ENCODE results near the gene SCFD2. TPM values are rescaled to one million over a fixed set of nuclear protein-coding genes. Genes with fewer than 3 reads are reported as not detected.

Gene SCFD2
- polyA plus RNA-seq, 2 donors = 4.8 to 8.2 TPM

DNA sequence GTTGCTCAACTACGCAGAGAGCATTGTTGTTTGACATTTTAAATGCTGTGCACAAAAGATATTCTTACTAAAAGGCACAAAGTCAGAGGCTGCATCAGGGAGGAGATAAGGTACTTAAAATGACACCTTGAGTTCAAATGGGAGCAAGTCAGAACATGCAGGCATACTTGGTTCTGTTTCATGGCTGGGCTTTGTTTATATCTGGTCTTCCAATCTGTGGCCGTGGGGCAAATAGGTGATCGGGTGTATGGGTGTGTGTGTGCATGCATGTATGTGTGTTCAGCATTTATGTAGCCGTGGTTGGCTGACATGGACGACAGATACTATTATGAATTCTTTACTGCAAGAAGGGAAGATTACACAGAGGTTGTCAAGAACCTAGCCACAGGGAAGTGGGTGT is 397.6 kb downstream of the SCFD2 start:
- peaks cover 0 to 2% of the 10 kb centered on the region in 2 donors for H3K9me3 ChIP-seq (ENCODE audit: control insufficient read depth in 2 of 2, insufficient read depth in 1 of 2, low read depth in 1 of 2, low read length in 1 of 2)
- no peaks in the 10 kb centered on the region for H3K36me3 ChIP-seq (ENCODE audit: control insufficient read depth in 2 of 2, insufficient read depth in 2 of 2, low read length in 1 of 2)
- H3K27ac ChIP-seq (ENCODE audit: low read depth in 2 of 2, low read length in 1 of 2) = no peak overlapping the region
- 62 to 73% methylated on average over 5 of the region's 5 CpGs for WGBS, 2 donors
- H3K4me3 ChIP-seq (ENCODE audit: low read depth in 1 of 2, low read length in 2 of 2) = no peak overlapping the region
- H3K4me1 ChIP-seq (ENCODE audit: control insufficient read depth in 2 of 2, insufficient read depth in 2 of 2, low read length in 1 of 2) = no peaks in the 10 kb centered on the region
- no peaks in the 10 kb centered on the region for H3K27me3 ChIP-seq (ENCODE audit: control insufficient read depth in 1 of 2, insufficient read depth in 2 of 2, low read length in 2 of 2)

DNA sequence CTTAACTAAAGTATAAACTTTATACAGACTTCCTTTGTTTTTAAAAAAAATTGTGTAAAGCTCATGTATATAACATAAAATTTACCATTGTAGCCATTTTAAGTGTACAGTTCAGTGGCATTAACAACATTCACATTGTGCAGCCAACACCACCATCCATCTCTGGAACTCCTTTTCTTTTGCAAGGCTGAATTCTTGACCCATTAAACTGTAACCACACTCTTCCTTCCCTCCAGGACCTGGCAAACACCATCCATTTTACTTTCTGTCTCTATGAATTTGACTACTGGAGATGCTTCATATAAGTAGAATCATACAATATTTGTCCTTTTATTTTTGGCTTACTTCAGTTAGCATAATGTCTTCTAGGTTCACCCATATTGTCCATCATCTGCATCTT is 399.1 kb downstream of the SCFD2 start:
- H3K9me3 ChIP-seq (ENCODE audit: control insufficient read depth in 2 of 2, insufficient read depth in 1 of 2, low read depth in 1 of 2, low read length in 1 of 2) = peaks cover 0 to 2% of the 10 kb centered on the region in 2 donors
- H3K36me3 ChIP-seq (ENCODE audit: control insufficient read depth in 2 of 2, insufficient read depth in 2 of 2, low read length in 1 of 2) = no peaks in the 10 kb centered on the region
- H3K27ac ChIP-seq (ENCODE audit: low read depth in 2 of 2, low read length in 1 of 2) = no peak overlapping the region
- H3K4me3 ChIP-seq (ENCODE audit: low read depth in 1 of 2, low read length in 2 of 2) = no peak overlapping the region
- no peaks in the 10 kb centered on the region for H3K4me1 ChIP-seq (ENCODE audit: control insufficient read depth in 2 of 2, insufficient read depth in 2 of 2, low read length in 1 of 2)
- H3K27me3 ChIP-seq (ENCODE audit: control insufficient read depth in 1 of 2, insufficient read depth in 2 of 2, low read length in 2 of 2) = no peaks in the 10 kb centered on the region

GRCh38 chr4:52966172-52966571 is 399.7 kb downstream of the SCFD2 start:
- no peaks in the 10 kb centered on the region for H3K36me3 ChIP-seq (ENCODE audit: control insufficient read depth in 2 of 2, insufficient read depth in 2 of 2, low read length in 1 of 2)
- H3K4me3 ChIP-seq (ENCODE audit: low read depth in 1 of 2, low read length in 2 of 2) = no peak overlapping the region
- H3K27me3 ChIP-seq (ENCODE audit: control insufficient read depth in 1 of 2, insufficient read depth in 2 of 2, low read length in 2 of 2) = no peaks in the 10 kb centered on the region
- H3K27ac ChIP-seq (ENCODE audit: low read depth in 2 of 2, low read length in 1 of 2) = no peak overlapping the region
- H3K4me1 ChIP-seq (ENCODE audit: control insufficient read depth in 2 of 2, insufficient read depth in 2 of 2, low read length in 1 of 2) = no peaks in the 10 kb centered on the region
- H3K9me3 ChIP-seq (ENCODE audit: control insufficient read depth in 2 of 2, insufficient read depth in 1 of 2, low read depth in 1 of 2, low read length in 1 of 2) = peaks cover 0 to 2% of the 10 kb centered on the region in 2 donors
- WGBS, 2 donors = 96 to 98% methylated on average over 5 of the region's 5 CpGs

DNA sequence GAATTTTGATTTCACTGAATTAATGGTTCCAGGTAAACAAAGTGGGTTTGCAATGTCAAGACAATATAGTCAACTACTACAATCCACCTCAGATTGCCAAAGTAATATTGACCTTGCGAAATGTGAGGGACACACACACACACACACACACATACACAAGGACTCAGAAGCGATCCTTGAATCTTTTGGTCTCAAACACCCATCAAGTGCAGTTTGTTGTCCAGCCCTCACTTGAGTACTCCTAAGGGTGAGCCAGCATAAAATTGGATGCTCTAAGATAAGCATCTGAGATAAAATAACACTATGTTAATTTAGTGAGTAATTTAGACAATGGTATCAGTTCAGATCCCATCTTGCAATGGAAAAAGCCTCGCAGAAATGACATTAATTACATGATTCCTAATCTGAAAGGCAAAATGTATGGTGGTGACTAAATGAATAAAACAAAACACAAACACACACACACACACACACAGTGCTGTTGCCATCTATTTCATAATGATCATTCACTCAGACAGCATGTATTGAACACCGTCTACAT is 401.2 kb downstream of the SCFD2 start:
- H3K9me3 ChIP-seq (ENCODE audit: control insufficient read depth in 2 of 2, insufficient read depth in 1 of 2, low read depth in 1 of 2, low read length in 1 of 2) = no peaks in the 10 kb centered on the region
- no peaks in the 10 kb centered on the region for H3K4me1 ChIP-seq (ENCODE audit: control insufficient read depth in 2 of 2, insufficient read depth in 2 of 2, low read length in 1 of 2)
- H3K36me3 ChIP-seq (ENCODE audit: control insufficient read depth in 2 of 2, insufficient read depth in 2 of 2, low read length in 1 of 2) = no peaks in the 10 kb centered on the region
- H3K27ac ChIP-seq (ENCODE audit: low read depth in 2 of 2, low read length in 1 of 2) = no peak overlapping the region
- H3K27me3 ChIP-seq (ENCODE audit: control insufficient read depth in 1 of 2, insufficient read depth in 2 of 2, low read length in 2 of 2) = no peaks in the 10 kb centered on the region
- 95 to 98% methylated on average over 4 of the region's 4 CpGs for WGBS, 2 donors
- H3K4me3 ChIP-seq (ENCODE audit: low read depth in 1 of 2, low read length in 2 of 2) = no peak overlapping the region

DNA sequence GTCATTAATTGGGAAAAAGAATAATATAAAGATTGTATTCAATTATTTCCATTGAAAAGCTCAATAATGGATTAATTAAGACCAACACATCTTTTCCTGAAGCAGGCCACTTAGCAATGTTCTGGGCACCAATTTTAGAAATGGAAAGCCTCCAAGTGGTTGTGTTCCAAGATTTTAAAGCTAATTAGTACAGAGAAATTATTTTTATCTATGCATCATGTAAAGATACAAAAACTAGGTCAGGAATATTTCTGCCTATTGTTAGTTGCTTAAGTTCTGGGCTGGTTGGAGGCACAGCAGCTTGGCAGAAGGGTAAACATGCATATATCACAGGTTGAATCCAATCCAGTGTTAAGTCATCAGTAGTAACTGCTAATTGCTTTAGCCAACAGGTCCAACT is 401.9 kb downstream of the SCFD2 start:
- no peaks in the 10 kb centered on the region for H3K4me1 ChIP-seq (ENCODE audit: control insufficient read depth in 2 of 2, insufficient read depth in 2 of 2, low read length in 1 of 2)
- H3K27me3 ChIP-seq (ENCODE audit: control insufficient read depth in 1 of 2, insufficient read depth in 2 of 2, low read length in 2 of 2) = no peaks in the 10 kb centered on the region
- no peak overlapping the region for H3K4me3 ChIP-seq (ENCODE audit: low read depth in 1 of 2, low read length in 2 of 2)
- no peaks in the 10 kb centered on the region for H3K9me3 ChIP-seq (ENCODE audit: control insufficient read depth in 2 of 2, insufficient read depth in 1 of 2, low read depth in 1 of 2, low read length in 1 of 2)
- H3K27ac ChIP-seq (ENCODE audit: low read depth in 2 of 2, low read length in 1 of 2) = no peak overlapping the region
- no peaks in the 10 kb centered on the region for H3K36me3 ChIP-seq (ENCODE audit: control insufficient read depth in 2 of 2, insufficient read depth in 2 of 2, low read length in 1 of 2)

- WGBS, 2 donors = 78% methylated on average over 3 of the region's 3 CpGs
- H3K9me3 ChIP-seq (ENCODE audit: control insufficient read depth in 2 of 2, insufficient read depth in 1 of 2, low read depth in 1 of 2, low read length in 1 of 2) = no peaks in the 10 kb centered on the region
- no peak overlapping the region for H3K27ac ChIP-seq (ENCODE audit: low read depth in 2 of 2, low read length in 1 of 2)
- no peak overlapping the region for H3K4me3 ChIP-seq (ENCODE audit: low read depth in 1 of 2, low read length in 2 of 2)
- H3K36me3 ChIP-seq (ENCODE audit: control insufficient read depth in 2 of 2, insufficient read depth in 2 of 2, low read length in 1 of 2) = no peaks in the 10 kb centered on the region
- no peaks in the 10 kb centered on the region for H3K27me3 ChIP-seq (ENCODE audit: control insufficient read depth in 1 of 2, insufficient read depth in 2 of 2, low read length in 2 of 2)
- peaks cover 0 to 2% of the 10 kb centered on the region in 2 donors for H3K4me1 ChIP-seq (ENCODE audit: control insufficient read depth in 2 of 2, insufficient read depth in 2 of 2, low read length in 1 of 2)
These were observed 403.1 kb downstream of the SCFD2 start for GRCh38 chr4:52962721-52963120.

DNA sequence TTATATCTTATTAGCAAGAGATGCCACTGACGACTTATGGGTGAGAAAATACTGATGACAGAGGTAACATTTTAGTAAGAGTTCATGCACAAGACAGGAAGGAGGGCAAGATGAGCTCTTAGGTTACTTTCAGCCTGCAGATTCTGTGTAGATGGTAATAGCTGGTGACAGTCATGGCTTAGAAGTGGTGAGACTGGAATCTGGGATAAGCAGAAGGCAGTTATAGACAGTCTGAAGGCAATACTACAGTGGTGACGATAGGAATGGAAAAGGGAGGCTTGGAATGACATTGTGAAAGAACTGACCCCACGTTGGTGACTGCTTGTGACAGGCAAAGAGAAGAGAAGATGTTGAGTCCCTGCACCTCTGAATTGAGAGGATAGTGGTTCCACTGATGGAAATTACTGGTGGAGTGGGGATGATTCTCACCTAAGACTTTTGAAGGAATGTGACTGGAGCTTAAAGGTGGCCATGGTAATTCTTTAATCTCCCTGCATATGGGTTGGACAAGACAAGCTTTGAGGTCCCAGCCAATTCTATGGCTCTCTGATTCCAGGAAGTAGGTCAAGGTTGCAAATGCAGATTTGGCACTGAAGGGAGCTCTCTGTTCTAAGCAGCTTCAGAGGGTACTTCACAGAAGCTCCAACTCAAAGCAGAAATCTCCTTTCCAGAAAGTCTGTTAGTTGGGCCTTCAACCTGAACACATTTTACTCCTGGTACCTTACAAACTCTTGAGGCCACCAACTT is 404.0 kb downstream of the SCFD2 start:
- no peaks in the 10 kb centered on the region for H3K27me3 ChIP-seq (ENCODE audit: control insufficient read depth in 1 of 2, insufficient read depth in 2 of 2, low read length in 2 of 2)
- 90 to 93% methylated on average over 3 of the region's 3 CpGs for WGBS, 2 donors
- H3K36me3 ChIP-seq (ENCODE audit: control insufficient read depth in 2 of 2, insufficient read depth in 2 of 2, low read length in 1 of 2) = no peaks in the 10 kb centered on the region
- H3K4me1 ChIP-seq (ENCODE audit: control insufficient read depth in 2 of 2, insufficient read depth in 2 of 2, low read length in 1 of 2) = peaks cover 0 to 2% of the 10 kb centered on the region in 2 donors
- H3K9me3 ChIP-seq (ENCODE audit: control insufficient read depth in 2 of 2, insufficient read depth in 1 of 2, low read depth in 1 of 2, low read length in 1 of 2) = no peaks in the 10 kb centered on the region
- H3K27ac ChIP-seq (ENCODE audit: low read depth in 2 of 2, low read length in 1 of 2) = no peak overlapping the region
- H3K4me3 ChIP-seq (ENCODE audit: low read depth in 1 of 2, low read length in 2 of 2) = no peak overlapping the region

- peaks cover 2% of the 10 kb centered on the region in 2 donors for H3K4me1 ChIP-seq (ENCODE audit: control insufficient read depth in 2 of 2, insufficient read depth in 2 of 2, low read length in 1 of 2)
- H3K27me3 ChIP-seq (ENCODE audit: control insufficient read depth in 1 of 2, insufficient read depth in 2 of 2, low read length in 2 of 2) = no peaks in the 10 kb centered on the region
- H3K27ac ChIP-seq (ENCODE audit: low read depth in 2 of 2, low read length in 1 of 2) = no peak overlapping the region
- no peak overlapping the region for H3K4me3 ChIP-seq (ENCODE audit: low read depth in 1 of 2, low read length in 2 of 2)
- no peaks in the 10 kb centered on the region for H3K9me3 ChIP-seq (ENCODE audit: control insufficient read depth in 2 of 2, insufficient read depth in 1 of 2, low read depth in 1 of 2, low read length in 1 of 2)
- no peaks in the 10 kb centered on the region for H3K36me3 ChIP-seq (ENCODE audit: control insufficient read depth in 2 of 2, insufficient read depth in 2 of 2, low read length in 1 of 2)
- WGBS, 2 donors = 81 to 89% methylated on average over 3 of the region's 3 CpGs
These were observed 406.3 kb downstream of the SCFD2 start for GRCh38 chr4:52959541-52959940.

DNA sequence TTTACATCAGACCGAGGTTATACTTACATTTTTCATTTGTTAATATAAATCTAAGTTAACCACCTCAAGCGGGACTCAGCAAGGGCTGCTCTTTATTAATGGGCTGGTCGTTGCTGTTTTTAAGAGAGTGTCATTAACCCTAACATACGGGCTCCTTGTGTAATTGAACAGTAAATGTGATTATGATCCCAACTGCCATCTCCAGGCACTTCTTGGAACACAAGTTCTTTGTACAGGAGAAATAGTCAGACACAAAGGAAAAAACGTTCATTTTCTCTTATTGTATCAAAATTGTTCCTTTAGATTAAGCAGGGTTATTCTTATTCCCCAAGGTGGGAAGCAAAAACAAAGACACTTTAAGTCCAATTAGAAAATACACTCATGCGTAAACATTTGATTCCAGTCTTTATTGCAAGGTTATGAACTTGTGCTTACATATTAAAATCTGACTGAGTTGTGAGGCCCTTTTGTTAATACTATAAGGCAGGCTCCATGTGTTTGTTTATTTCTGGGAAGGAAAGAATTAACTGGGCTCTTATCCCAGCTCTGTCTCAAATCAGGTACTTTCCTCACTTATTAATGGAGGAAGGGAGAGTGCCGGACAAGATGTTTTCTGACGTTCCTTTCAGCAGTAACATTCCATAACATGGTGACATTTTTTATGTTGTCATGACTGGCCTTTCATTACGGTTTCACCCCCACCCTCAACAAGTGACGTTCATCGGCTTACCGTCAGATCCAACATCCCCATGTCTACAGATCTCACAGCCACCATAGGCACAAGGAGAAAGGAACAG is 407.8 kb downstream of the SCFD2 start:
- Histone ChIP-seq H3K27ac (ENCODE audit: low read depth in 2 of 2, low read length in 1 of 2) (no peak overlapping the region), H3K4me1 (ENCODE audit: control insufficient read depth in 2 of 2, insufficient read depth in 2 of 2, low read length in 1 of 2) (peaks cover 2% of the 10 kb centered on the region in 2 donors), H3K9me3 (ENCODE audit: control insufficient read depth in 2 of 2, insufficient read depth in 1 of 2, low read depth in 1 of 2, low read length in 1 of 2) (no peaks in the 10 kb centered on the region), H3K36me3 (ENCODE audit: control insufficient read depth in 2 of 2, insufficient read depth in 2 of 2, low read length in 1 of 2) (no peaks in the 10 kb centered on the region), H3K27me3 (ENCODE audit: control insufficient read depth in 1 of 2, insufficient read depth in 2 of 2, low read length in 2 of 2) (no peaks in the 10 kb centered on the region), H3K4me3 (ENCODE audit: low read depth in 1 of 2, low read length in 2 of 2) (no peak overlapping the region)
- WGBS, 2 donors = 66 to 70% methylated on average over 12 of the region's 12 CpGs

All from esophagus (tissue), 2 donors.